Superior temporal gyrus (tissue), 1 donor: ENCODE data around the gene ACTN1.

Experiments used
- DNase-seq: peaks from one replicate; pipeline ENCODE4 v3.0.0-alpha.2; 2016; ENCODE audit errors: extremely low spot score

The ACTN1 gene

DNA sequence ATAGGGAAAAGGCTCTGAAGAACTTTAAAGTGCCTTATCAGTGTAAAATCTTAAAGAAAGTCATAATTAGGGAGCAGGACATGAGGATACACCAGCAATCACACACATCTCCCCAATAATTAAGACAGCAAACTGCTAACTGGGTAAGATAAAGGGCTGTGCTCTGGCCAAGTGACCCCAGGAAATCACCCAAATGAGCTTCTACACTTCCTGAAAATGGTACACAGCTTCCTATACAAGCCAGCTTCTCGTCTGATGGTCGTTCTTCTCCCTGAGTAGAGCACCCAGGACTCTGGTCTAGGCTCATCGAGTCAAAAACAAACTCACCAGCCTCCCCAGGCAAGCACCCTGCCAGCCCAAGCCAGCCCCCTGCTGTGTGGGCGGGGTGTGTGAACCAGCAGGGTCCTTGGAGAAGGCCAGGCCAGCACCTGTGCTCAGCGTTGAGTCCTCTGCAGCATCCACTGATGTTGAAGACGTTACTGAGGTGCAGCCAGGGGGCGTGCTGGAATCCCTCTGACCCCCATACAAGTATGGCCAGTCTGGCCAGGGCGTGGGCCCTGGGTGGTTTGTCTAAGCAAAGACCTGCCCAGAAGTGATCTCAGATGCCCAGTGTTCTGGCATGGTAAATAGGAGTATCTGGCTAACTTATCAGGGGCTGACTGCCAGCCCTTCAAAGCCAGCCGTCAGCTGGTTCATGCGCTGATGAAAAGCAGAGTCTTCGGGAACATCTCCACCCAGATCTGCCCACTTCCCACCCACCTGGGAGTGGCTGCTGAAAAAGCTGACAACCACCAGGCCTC lies 41.4 kb downstream of the ACTN1 start:
- DNase-seq = no peak

DNA sequence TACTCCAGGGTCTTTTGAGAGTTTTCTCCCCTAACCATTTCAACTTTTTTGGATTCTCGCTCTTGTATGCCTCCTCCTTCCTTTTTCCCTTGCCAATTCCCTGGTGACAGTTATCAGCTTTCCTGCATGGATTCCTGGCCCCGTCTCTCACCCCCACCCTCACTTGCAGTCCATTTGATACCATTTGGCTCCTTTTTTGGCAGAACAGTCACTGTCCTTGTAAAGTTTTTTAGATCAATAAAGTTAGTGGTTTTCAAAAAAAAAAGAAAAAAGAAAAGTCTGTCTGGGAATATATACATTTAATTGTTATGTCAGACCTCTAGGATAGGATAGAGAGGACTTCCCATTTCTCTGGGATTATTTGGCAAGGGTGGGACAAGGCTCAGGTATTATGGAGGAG lies 42.1 kb downstream of the ACTN1 start:
- no peak for DNase-seq

DNA sequence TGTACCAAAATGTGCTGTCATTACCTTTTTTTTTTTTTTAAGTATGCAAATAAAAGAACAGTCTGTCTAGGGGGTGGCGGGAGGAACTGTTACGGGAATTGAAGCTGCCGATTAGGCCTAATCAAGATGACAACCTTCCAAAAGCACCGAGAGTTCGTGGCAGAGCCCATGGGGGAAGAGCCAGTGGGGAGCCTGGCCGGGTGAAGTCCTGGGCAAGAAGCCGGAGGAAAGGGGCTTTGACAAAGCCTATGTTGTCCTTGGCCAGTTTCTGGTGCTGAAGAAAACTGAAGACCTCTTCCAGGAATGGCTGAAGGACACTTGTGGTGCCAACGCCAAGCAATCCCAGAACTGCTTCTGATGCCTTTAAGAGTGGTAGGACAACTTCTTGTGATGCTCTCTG lies 42.6 kb downstream of the ACTN1 start:
- DNase-seq = no peak

DNA sequence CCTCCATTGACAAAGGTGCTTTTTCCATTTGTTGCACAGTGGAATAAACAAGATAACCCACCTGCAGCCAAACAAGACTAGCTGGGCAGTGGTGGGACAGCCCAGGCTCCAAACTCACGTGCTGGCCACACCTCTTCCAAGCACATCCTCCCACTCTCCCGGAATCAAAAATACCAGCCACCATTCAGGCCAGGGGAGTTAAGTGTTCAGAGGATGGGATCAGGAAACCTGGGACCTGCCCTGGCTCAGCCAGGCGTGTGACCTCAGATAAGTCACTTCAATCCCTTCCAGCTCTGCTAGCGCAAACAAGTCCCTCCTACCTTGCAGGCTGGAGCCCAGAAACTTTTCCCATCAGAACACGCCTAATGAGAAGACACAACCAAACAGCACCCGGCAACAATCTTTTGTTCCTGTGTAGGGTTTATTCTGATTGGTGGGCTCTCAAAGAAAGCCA lies 43.3 kb downstream of the ACTN1 start:
- no peak for DNase-seq

DNA sequence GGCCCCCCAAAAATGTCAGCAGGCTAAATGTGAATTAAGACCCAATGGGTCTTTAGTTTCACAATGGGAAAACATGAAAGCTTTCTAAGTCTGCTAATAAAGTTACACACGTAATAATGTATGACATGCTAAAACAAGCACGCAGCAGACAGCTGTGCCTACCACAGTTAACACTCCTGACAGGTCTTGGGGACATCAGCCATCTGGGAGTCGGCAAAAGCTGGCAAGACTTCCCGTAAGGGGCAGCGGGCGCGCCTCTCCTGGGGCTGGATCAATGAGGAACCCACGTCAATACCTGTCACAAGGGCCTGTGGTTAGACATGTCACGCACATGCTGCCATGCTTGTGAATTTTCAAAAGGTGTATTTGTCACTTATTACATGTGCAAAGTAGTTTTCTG lies 45.0 kb downstream of the ACTN1 start:
- DNase-seq = no peak

DNA sequence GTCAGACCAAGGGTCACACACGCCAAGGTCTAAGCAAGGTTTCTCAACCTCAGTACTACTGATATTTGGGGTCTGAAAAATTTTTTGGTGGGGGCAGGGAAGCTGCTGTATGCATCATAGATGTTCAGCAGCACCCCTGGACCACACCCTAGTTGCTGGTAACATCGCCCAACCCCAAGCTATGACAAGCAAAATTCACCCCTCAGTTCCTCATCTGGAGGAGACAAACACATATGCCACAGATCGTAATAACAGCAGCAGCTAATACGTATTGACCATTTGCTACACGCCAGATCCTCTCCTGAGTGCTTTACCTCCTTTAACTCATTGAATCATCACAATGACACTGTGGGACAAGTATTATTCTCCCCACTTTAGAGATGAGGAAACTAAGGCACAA lies 46.4 kb downstream of the ACTN1 start:
- DNase-seq = no peak

DNA sequence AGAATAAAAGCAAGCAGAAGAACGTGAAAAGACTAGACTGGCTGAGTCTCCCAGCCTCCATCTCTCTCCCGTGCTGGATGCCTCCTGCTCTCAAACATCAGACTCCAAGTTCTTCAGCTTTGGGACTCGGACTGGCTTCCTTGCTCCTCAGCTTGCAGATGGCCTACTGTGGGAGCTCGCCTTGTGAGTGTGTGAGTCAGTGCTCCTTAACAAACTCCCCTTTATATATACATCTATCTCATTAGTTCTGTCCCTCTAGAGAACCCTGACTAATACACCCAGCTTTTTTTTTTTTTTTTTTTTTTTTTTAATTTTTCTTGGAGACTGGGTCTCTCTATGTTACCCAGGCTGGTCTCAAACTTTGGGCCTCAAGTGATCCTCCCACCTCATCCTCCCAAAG lies 46.9 kb downstream of the ACTN1 start:
- DNase-seq = no peak

DNA sequence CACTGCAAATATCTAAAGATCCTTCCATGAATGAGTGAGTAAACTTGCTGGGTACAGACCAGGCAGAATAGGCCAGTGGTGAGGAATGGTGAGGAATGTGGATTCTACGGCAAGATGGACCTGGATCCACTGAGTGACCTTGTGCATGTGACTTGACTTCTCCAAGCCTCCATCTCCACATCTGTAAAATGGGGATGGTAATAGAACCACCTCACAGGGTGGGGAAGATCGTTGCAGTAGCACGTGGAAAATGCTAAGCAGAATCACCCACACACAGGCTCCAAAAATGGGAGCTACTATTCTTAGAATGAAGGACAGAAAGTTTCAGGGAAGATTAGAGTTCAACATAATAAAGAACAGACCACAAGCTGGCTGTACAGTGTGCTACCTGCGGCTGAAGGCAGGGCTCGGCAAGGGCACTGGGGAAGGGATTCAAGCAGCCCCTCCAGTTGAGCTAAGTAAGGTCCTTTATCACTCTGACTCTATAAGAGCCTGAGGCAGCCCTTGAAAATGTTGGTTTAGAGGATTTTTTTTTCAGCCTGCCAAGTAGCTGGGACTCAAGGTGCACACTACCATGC lies 47.5 kb downstream of the ACTN1 start:
- no peak for DNase-seq

DNA sequence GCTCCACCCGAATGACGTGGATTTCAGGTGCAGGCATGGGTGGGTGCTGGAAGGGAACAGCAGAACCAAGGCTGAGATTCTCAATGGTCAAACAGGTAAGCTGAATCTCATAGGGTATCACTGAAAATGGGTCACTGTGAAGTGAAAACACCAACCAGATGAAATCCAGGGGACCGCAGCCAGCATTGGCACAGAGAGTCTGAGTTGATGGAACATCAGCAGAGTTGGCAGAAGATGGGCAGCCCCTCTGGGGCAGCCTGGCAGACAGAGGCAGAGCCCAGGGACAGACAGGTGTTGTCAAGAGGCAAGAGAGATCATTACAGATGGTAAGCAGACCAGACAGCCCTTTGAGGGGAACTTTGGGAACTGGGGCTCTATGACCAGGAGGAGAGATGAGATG lies 48.0 kb downstream of the ACTN1 start:
- DNase-seq = no peak

DNA sequence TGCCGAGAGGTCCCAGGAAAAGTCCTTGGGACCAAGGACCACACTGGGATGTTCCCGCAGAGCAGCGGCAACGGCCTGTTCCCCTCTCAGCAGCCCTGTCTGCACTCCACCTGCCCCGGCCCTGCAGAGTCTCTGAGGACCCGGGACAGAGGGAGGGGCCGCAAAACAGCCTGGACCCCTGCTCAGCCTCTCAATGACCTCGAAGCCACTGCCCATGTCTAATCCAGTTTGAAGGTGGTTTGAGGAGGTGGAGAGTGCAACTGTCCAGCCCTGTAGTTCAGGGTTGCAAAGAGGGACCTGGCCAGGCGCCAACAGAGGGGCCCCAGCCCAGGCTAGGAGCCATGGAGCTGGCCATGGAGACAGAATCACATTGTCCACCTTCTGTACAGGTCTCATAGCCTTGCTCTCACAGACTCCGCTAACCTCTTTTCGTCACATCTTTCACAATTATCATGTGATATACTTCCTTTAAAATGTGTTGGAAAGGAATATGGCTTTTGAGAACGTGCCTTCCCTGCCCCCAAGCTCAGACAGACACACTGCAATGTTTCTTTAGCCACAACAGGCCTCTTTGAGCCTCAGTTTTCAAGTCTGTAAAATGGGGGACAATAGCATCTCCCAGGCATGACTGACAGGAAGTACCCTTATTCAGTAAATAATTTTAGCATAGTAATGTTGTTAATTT lies 49.3 kb downstream of the ACTN1 start:
- no peak for DNase-seq

DNA sequence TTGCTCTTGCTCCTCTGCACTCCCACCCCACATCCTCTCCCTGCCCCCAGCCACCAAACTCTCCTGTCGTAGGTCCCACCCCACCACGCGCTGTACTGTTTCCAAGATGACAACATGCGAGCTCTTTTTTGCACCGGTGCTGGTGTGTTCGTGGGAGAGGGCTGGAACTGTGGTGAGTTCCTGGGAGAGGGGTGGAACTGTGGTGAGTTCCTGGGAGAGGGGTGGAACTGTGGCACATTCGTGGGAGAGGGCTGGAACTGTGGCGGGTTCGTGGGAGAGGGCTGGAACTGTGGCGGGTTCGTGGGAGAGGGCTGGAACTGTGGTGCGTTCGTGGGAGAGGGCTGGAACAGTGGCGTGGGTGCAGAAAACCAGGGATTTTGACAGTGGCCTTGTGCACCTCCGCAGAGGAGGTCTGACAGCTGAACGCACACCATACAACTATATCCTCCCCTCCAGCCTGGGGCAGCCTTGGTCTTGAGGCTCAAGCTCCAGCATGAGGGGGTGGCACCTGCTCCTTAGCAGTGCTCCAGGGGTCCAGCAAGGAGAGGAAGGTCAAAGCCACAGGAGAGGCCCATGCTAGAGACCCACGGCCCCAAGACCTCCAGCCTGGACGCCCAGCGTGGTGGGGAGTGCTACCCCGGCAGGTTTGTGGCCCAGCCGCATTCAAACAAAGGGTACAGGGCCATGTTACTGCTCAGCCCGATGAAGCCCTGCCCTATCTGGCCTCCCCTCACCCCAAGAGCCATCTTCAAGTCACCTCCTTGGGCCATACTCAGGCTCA lies 50.1 kb downstream of the ACTN1 start:
- no peak for DNase-seq

DNA sequence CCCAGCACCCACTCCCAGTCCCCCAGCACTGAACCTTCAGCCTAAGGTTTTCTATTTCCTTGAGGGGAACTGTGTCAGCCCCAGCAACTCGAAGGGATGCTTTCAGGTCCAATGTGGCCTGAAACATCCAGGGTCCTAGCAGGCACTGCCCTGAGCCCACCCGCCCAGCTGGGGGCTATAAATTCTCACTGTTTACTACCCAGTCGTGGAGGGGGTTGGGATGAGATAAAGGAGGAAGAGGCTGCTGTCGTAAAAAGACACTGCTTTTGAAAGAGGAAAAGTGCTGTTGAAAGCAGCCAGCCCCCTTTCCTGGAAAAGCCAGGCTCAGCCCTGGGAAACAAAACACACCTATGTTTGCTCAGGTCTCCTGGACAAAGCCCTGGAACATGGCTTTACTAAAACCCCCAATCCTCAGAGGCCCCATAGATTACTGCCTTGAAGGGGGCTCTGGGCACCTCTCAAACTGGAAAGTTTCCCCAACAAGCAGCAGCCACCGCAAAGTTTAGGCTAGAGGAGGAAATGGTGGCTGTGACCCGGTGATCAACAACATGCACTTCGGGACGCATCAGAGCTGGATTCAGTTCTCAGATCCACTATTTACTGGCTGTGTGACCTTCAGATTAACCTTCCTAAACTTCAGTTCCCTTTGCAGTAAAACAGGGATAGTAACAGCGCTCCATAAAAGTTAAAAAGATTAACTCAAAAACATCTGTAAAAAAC lies 51.0 kb downstream of the ACTN1 start:
- DNase-seq = no peak

DNA sequence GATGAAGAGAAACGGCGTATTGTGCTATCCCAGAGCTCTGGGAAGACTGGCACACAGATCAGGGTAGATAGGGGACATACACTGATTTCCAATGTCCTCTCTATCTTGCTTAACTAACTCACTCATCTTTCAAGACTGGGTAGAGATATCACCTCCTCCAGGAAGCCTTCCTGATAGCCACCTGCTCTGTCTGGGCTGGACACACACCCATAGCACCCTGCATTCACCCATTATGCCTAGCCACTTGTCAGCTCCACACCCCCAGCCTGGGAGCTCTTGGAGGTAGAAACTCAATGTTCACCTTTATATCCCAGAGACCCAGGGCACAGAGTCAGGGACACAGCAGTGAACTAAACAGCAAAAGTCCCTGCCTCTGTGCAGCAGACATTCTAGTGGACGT lies 52.0 kb downstream of the ACTN1 start:
- DNase-seq = no peak

DNA sequence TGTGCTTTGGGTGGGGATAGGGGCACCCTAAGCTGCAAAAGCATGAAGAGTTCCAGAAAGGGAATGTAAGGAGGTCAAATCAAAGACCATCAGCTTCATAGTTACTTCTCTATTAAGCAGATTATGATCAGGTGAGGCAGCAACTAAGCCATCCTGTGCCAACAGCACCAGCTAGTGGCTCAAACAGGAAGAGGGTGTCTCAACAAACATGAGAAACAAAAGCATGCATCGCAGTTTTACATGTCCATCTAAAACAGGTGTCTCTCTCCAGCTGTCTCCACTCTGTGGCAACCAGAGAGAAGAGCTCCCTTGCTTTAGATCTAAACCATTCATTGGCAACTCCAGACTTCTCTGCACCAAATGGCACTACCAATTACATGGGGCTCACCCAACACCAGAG lies 52.9 kb downstream of the ACTN1 start:
- DNase-seq = no peak

DNA sequence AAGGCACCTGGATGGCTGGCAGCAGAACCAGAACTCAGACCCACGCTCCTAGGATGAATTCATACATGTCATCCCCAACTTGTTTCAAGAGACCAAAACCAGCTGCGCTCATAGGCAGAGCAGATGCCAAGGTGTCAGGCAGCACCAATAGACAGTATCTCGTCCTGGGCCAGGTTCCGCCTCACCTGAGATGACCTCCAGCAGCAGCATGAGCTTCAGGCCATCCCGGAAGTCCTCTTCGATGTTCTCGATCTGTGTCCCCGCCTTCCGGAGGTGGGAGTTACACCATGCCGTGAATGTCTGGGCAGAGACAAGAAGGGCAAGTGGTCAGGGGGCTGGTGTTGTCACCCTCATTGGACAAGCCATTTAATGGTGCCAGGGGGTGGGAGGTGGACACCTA lies 53.7 kb downstream of the ACTN1 start:
- DNase-seq = no peak

DNA sequence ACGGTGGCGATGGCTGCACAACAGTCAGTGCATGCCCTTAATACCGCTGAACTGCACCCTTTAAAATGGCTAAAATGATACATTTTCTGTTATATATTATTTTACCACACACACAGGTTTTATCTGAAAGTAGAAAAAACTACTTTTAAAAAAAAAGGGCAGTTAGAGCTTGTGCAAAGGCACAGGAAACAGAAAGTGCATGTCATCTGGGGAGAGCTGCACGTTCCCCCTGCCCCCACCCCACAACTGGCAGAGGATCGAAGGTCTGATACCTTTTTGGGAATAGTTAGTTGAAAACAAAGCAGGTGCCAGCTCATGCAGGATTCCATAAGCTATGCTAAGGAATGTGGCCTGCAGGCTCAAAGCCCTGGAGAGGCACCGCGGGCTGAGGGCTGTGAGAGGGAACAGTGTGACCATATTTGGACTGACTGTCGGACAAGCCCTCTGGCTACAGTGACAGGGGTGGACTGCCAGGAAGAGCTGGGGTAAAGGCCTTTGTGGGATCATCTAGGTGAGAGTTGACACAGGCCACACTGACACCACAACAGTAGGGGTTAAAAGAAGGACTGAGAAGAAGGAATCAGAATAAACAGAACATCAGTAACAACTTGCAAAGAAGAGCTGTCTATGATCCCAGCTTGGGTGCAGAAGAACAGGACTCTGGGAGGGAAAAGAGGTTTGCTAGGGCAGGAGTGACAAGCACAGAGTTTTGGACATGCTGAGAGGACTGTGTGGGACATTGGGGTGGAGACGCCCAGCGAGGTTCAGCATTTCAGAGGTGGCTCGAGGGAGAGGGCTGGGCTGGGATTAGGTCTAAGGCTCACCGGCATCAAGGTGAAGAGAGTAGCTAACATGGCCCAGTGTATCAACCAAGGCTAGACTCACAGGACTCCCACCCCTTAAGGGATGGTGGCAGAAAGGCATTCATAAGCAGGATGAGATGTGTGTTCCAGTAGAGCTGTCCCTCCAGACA lies 54.6 kb downstream of the ACTN1 start:
- DNase-seq = no peak

DNA sequence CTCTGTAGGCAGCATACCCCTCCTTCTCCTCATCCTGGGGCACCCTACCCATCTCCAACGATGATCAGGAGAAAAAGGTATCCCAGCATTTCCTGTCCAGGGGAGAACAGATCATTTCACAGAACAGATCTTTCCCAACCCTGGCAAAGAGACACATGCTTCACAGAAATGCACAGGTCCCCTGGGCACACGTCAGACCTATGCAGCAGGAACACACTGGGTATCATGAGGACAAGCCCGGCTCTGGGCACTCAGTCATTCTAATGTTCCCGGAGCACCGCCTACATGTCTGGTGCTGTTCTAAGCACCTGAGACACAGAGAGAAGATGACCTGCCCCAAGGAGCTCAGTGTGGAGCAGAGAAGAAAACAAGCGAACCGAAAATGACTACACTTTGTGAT lies 56.2 kb downstream of the ACTN1 start:
- DNase-seq = no peak

DNA sequence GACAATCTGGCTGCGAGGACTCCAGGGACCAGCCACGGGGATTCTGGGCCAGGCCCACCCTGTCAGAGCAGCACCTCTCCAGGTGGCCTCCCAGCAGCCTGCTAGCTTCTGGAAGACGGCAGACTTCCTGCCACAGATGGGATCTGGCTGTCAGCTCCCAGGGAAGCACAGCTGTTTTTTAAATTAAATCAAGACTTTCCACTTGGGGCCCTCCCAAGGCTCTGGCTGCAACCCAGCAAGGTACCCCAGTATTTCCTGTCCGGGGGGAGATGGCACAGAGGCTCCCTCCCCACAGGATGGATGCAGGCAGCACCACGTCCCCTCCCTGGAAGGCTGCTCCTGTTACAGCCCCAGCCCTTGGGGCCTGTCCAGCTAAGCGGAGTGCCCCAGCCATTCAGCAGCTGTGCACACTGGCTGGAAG lies 56.9 kb downstream of the ACTN1 start:
- no peak for DNase-seq

DNA sequence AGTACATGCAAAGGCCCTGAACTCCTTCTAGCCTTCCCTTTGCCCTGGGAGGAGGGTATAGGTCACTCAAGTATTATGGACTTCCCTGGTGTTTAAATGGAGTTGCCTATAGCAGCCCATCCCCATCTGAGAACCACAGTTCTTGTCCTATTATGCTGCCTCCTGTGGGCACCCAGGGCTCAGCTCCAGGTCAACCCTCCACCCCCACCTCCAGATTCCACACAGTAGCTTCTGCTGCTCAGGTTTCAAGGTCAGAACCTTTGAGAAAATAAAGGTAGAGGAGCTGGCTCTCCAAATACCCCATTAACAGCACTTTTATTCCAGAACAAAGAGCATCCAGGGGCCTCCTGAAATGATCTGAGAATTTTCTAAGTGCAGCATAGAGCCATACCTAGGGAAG lies 57.4 kb downstream of the ACTN1 start:
- DNase-seq = no peak

DNA sequence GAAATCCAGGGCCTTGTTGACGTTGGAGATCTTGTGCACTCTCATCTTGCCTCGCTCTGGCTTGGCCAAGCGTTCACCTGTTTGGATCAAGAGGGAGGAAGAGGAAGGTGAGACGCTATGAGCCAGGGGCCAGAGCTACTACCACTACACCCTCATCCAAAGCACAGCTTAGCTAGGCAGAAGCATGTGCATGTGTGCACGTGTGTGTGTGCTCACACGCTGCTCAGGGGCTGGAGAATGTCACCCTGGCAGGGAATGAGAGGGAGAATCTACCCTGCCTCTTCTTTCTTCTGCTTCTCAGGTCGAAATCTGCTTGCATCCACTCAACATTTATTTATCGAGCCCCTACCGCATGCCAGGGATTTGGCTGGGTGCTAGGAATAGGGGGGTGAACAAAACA lies 58.1 kb downstream of the ACTN1 start:
- DNase-seq = no peak
